IMR-90 (cell line): ENCODE data around the gene CNTN4. TPM values are rescaled to one million over a fixed set of nuclear protein-coding genes. Genes with fewer than 3 reads are reported as not detected.

ENCODE experiments used
- ATAC-seq: fragments of 200-7000 bp; cut with Tn5 transposase; 2 replicates; pipeline ENCODE4 v1.9.1; 2020; ENCODE audit warnings: low read depth, mild to moderate bottlenecking, moderate library complexity
- BruUV-seq: library from RNA; stranded (reverse); fragments of 400-500 nt; replicated peaks from 2 replicates; lab custom pipeline; 2021; lab: Mats Ljungman, UMichigan
- CTCF ChIA-PET: fragments of 300-600 bp; formaldehyde crosslinking; extraction: SDS; loops from one replicate; lab custom pipeline; 2021; ENCODE audit warnings: antibody characterized with exemption; lab: Yijun Ruan, JAX
- POLR2A ChIA-PET: fragments of 300-600 bp; sonication (Branson Sonifier 250); formaldehyde crosslinking; loops from one replicate; lab custom pipeline; 2022; ENCODE audit warnings: antibody characterized with exemption; ENCODE audit not compliant: unreplicated experiment; lab: Charles Lee
- DNase-seq: peaks from one replicate; pipeline ENCODE4 v3.0.0; 2013
- H2AFZ ChIP-seq: replicated peaks from 2 replicates; pipeline ENCODE3; 2013; ENCODE audit warnings: low read length, mild to moderate bottlenecking; ENCODE audit not compliant: poor library complexity
- H2AK5ac ChIP-seq: 2 replicates; pipeline ENCODE4 v1.6.1; 2013; ENCODE audit warnings: low read depth, low read length, inconsistent platforms
- H2AK9ac ChIP-seq: replicated peaks from 2 replicates; pipeline ENCODE3; 2013; ENCODE audit warnings: mild to moderate bottlenecking, low read depth, low read length, moderate library complexity; ENCODE audit not compliant: poor library complexity
- H2BK120ac ChIP-seq: 2 replicates; pipeline ENCODE4 v1.6.1; 2013; ENCODE audit warnings: low read depth, low read length, inconsistent platforms
- H2BK15ac ChIP-seq: 3 replicates; pipeline ENCODE4 v1.6.1; 2013; ENCODE audit warnings: low read depth, low read length, inconsistent platforms
- H2BK20ac ChIP-seq: 2 replicates; pipeline ENCODE4 v1.6.1; 2013; ENCODE audit warnings: low read depth, mild to moderate bottlenecking, inconsistent platforms, low read length, moderate library complexity
- H2BK5ac ChIP-seq: 2 replicates; pipeline ENCODE4 v1.6.1; 2013; ENCODE audit warnings: mild to moderate bottlenecking, low read depth, low read length, inconsistent platforms; ENCODE audit not compliant: poor library complexity, severe bottlenecking
- H3K14ac ChIP-seq: replicated peaks from 2 replicates; pipeline ENCODE4 v1.6.1; 2013; ENCODE audit warnings: low read depth, low read length, inconsistent platforms
- H3K18ac ChIP-seq: 2 replicates; pipeline ENCODE4 v1.6.1; 2013; ENCODE audit warnings: low read depth, low read length, control low read depth
- H3K23ac ChIP-seq: 2 replicates; pipeline ENCODE4 v1.6.1; 2013; ENCODE audit warnings: low read depth, low read length, inconsistent platforms
- H3K27ac ChIP-seq: 2 replicates; pipeline ENCODE4 v1.5.1; 2013; ENCODE audit warnings: mild to moderate bottlenecking, control low read depth, low read length; ENCODE audit not compliant: insufficient read depth
- H3K27me3 ChIP-seq: 2 replicates; pipeline ENCODE4 v1.6.1; 2013; ENCODE audit warnings: low read length; ENCODE audit not compliant: control insufficient read depth, insufficient read depth
- H3K36me3 ChIP-seq: 2 replicates; pipeline ENCODE4 v1.6.1; 2013; ENCODE audit warnings: low read length, mixed read lengths; ENCODE audit not compliant: control insufficient read depth, insufficient read depth
- H3K4ac ChIP-seq: 2 replicates; pipeline ENCODE4 v1.6.1; 2013; ENCODE audit warnings: low read depth, low read length, inconsistent platforms
- H3K4me1 ChIP-seq: 2 replicates; pipeline ENCODE4 v1.6.1; 2013; ENCODE audit warnings: low read length, mixed read lengths; ENCODE audit not compliant: control insufficient read depth, insufficient read depth
- H3K4me2 ChIP-seq: 2 replicates; pipeline ENCODE4 v1.6.1; 2013; ENCODE audit warnings: low read depth, mild to moderate bottlenecking, control low read depth, low read length, moderate library complexity
- H3K4me3 ChIP-seq: 2 replicates; pipeline ENCODE4 v1.5.1; 2013; ENCODE audit warnings: low read depth, mild to moderate bottlenecking, control low read depth, low read length, moderate library complexity; ENCODE audit not compliant: insufficient read depth
- H3K56ac ChIP-seq: 2 replicates; pipeline ENCODE4 v1.6.1; 2013; ENCODE audit warnings: low read length, inconsistent platforms; ENCODE audit not compliant: insufficient read depth; ENCODE audit errors: extremely low read depth
- H3K79me1 ChIP-seq, 2 experiments: 2 replicates each; pipeline ENCODE4 v1.6.1; 2013; ENCODE audit warnings: low read length in 2 of 2, inconsistent platforms in 1 of 2, low read depth in 1 of 2
- H3K9ac ChIP-seq: 2 replicates; pipeline ENCODE4 v1.6.1; 2013; ENCODE audit warnings: low read depth, low read length, control low read depth
- H3K9me1 ChIP-seq: 2 replicates; pipeline ENCODE4 v1.6.1; 2013; ENCODE audit warnings: low read length, inconsistent platforms; ENCODE audit not compliant: insufficient read depth
- H3K9me3 ChIP-seq: 2 replicates; pipeline ENCODE4 v1.6.1; 2013; ENCODE audit warnings: low read length; ENCODE audit not compliant: control insufficient read depth, insufficient read depth
- H4K20me1 ChIP-seq: 2 replicates; pipeline ENCODE4 v1.6.1; 2013; ENCODE audit warnings: low read length, inconsistent platforms; ENCODE audit not compliant: insufficient read depth
- H4K5ac ChIP-seq: 2 replicates; pipeline ENCODE4 v1.6.1; 2013; ENCODE audit warnings: mild to moderate bottlenecking, low read depth, low read length, control low read depth
- H4K8ac ChIP-seq, 2 experiments: 2 replicates each; pipeline ENCODE4 v1.6.1; 2013; ENCODE audit warnings: low read depth in 2 of 2, low read length in 2 of 2, control low read depth in 1 of 2, inconsistent platforms in 1 of 2
- H4K91ac ChIP-seq: 2 replicates; pipeline ENCODE4 v1.6.1; 2013; ENCODE audit warnings: low read depth, low read length, inconsistent platforms; ENCODE audit not compliant: insufficient read depth
- CHD1 ChIP-seq: IDR thresholded peaks from 2 replicates; pipeline ENCODE4 v1.6.1; 2012; ENCODE audit warnings: low read depth, low read length, improper control_type of control experiment
- FOS ChIP-seq: fragments of 150-350 bp; IDR thresholded peaks from 2 replicates; pipeline ENCODE4 v1.6.1; 2016; ENCODE audit warnings: low read depth, low read length
- MXI1 ChIP-seq: IDR thresholded peaks from 2 replicates; pipeline ENCODE4 v1.6.1; 2012; ENCODE audit warnings: low read depth, mild to moderate bottlenecking, low read length, moderate library complexity, borderline replicate concordance
- NFE2L2 ChIP-seq: fragments of 150-350 bp; IDR thresholded peaks from 2 replicates; pipeline ENCODE4 v1.6.1; 2016; ENCODE audit warnings: low read depth, mild to moderate bottlenecking, low read length
- POLR2A ChIP-seq: IDR thresholded peaks from 2 replicates; pipeline ENCODE4 v1.6.1; 2012; ENCODE audit warnings: mild to moderate bottlenecking, low read depth, low read length
- RCOR1 ChIP-seq: IDR thresholded peaks from 2 replicates; pipeline ENCODE4 v1.6.1; 2012; ENCODE audit warnings: mild to moderate bottlenecking, low read length, improper control_type of control experiment; ENCODE audit not compliant: insufficient replicate concordance
- RFX5 ChIP-seq: IDR thresholded peaks from 2 replicates; pipeline ENCODE4 v1.8.0; 2012; ENCODE audit warnings: low read depth, mild to moderate bottlenecking, low read length, moderate library complexity
- SMC3 ChIP-seq: fragments of 150-350 bp; IDR thresholded peaks from 2 replicates; pipeline ENCODE4 v1.6.1; 2016; ENCODE audit warnings: low read depth, mild to moderate bottlenecking, antibody characterized with exemption, low read length, moderate library complexity
- WGBS, 2 experiments: methylation state at CpG; one replicate each; pipeline versions ENCODE4 v1.1.5 to v1.1.7; 2013; ENCODE audit warnings: missing lambda C conversion rate in 2 of 2; ENCODE audit not compliant: insufficient read length in 1 of 2; ENCODE audit errors: extremely low coverage in 2 of 2; 5-methylcytosine and 5-hydroxymethylcytosine counted together
- dilution Hi-C: fragments of 300-500 bp; cut with HindIII; formaldehyde crosslinking; loops from one replicate; pipeline ENCODE4 v1.14.3; 2018; ENCODE audit warnings: low sequenced_read_pairs; ENCODE audit not compliant: unreplicated experiment
- in situ Hi-C: fragments of 300-500 bp; cut with MboI; formaldehyde crosslinking; loops from 3 replicates; pipeline ENCODE4 v1.14.3; 2019; ENCODE audit warnings: low sequenced_read_pairs, inconsistent platforms, mixed read lengths
- intact Hi-C: fragments of 100-400 bp; cut with micrococcal nuclease; formaldehyde crosslinking; loops from 2 replicates; pipeline ENCODE4 v1.10.0; 2022
- polyA plus RNA-seq, 3 experiments: library from polyadenylated mRNA; depleted of rRNA; stranded (reverse); fragments of >200 nt; gene quantifications; 2 replicates each; pipeline ENCODE4 v1.2.3, GENCODE V29; 2012; ENCODE audit warnings: low replicate concordance in 1 of 3
- total RNA-seq: library from RNA; depleted of rRNA; stranded (reverse); fragments of >200 nt; gene quantifications from 2 replicates; pipeline ENCODE4 v1.2.3, GENCODE V29; 2012
- TF ChIP-seq, protein P1 (sequence below): fragments of 150-350 bp; IDR thresholded peaks from 2 replicates; pipeline ENCODE4 v1.6.1; 2016; ENCODE audit warnings: low read depth, mild to moderate bottlenecking, low read length, moderate library complexity, borderline replicate concordance
- TF ChIP-seq, protein P2 (sequence below): fragments of 150-350 bp; IDR thresholded peaks from 2 replicates; pipeline ENCODE4 v1.6.1; 2017; ENCODE audit warnings: mild to moderate bottlenecking, antibody characterized with exemption, low read length, low read depth
- TF ChIP-seq, protein P3 (sequence below): conservative IDR thresholded peaks from 2 replicates; pipeline ENCODE4 v1.5.1; 2012; ENCODE audit warnings: mild to moderate bottlenecking, low read depth, low read length, improper control_type of control experiment

CNTN4 gene
- total and polyA plus RNA-seq, 2 of the 4 experiments (the other 2 are of a cell fraction) = under 0.01 TPM; not detected in 1

DNA sequence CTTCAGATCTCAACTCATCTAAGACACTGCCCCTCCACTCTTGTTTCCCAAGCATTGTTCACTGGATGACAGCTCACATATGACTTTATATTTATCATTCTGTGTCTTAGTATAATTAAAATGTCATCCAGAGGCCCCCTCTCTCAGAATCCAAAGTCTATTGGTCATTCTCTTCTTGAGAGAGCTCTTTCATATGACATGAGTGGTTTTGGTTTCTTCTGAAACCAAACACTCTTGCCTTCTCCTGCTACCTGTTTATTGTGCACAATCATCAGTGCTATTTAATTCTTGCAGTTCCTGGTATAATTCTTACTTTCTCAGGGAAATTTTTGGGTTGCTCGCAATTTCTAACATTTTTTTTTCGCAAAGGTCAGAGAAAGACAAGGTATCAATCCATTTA is 762.0 kb downstream of the CNTN4 start (continued):
- TF ChIP-seq RFX5 = no peak
- TF ChIP-seq FOS = no peak
- no peak for TF ChIP-seq CHD1
- no peak for TF ChIP-seq SMC3
- TF ChIP-seq, protein P1, sequence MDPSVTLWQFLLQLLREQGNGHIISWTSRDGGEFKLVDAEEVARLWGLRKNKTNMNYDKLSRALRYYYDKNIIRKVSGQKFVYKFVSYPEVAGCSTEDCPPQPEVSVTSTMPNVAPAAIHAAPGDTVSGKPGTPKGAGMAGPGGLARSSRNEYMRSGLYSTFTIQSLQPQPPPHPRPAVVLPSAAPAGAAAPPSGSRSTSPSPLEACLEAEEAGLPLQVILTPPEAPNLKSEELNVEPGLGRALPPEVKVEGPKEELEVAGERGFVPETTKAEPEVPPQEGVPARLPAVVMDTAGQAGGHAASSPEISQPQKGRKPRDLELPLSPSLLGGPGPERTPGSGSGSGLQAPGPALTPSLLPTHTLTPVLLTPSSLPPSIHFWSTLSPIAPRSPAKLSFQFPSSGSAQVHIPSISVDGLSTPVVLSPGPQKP = no peak

DNA sequence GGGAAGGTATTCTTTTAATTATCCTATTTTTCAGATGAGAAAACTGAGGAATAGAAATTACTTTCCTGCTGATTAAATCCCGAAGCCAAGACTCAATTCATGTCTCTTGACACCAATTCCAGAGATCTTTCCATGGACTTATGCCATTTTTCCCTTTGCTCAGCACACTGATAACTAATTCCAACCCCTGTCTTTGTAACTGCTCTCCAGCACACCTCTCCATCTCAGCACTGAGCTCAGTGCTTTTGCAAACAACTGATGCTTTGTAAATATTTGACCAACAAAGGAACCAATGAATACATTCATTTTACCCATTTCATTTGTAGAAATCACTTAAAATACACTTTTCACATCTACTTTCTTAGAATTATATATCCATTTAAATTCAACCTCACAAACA is 762.5 kb downstream of the CNTN4 start:
- no TSS peak for BruUV-seq
- H3K9ac ChIP-seq = no peak overlapping the region
- H4K20me1 ChIP-seq = no peaks in the 10 kb centered on the region
- no peak overlapping the region for H2BK5ac ChIP-seq
- H3K79me1 ChIP-seq = no peaks in the 10 kb centered on the region
- H3K56ac ChIP-seq = no peak overlapping the region
- H2AFZ ChIP-seq = no peak overlapping the region
- H3K23ac ChIP-seq = no peak overlapping the region
- no peak overlapping the region for H3K4ac ChIP-seq
- H3K18ac ChIP-seq = no peak overlapping the region
- peaks cover 6% of the 10 kb centered on the region; the same call in 1 of the 2 replicates for H3K9me3 ChIP-seq
- in situ Hi-C loops = no loop called here
- no peak overlapping the region for H3K4me3 ChIP-seq
- H2BK20ac ChIP-seq = no peak overlapping the region
- no CpG with 5 or more reads among the region's 1 CpG for WGBS, 2 experiments
- no peak overlapping the region for H2AK9ac ChIP-seq
- ChIA-PET CTCF (no interaction called here), POLR2A (no interaction called here)
- no peak overlapping the region for H2AK5ac ChIP-seq
- intact Hi-C loops = no loop called here
- no peak overlapping the region for H3K14ac ChIP-seq
- no peak for DNase-seq
- H3K27ac ChIP-seq = no peak overlapping the region
- H3K4me1 ChIP-seq = no peaks in the 10 kb centered on the region
- no peaks in the 10 kb centered on the region for H3K36me3 ChIP-seq
- H3K4me2 ChIP-seq = no peak overlapping the region
- no peak overlapping the region for H2BK15ac ChIP-seq
- H3K27me3 ChIP-seq = no peaks in the 10 kb centered on the region
- H4K91ac ChIP-seq = no peak overlapping the region
- no peak overlapping the region for H4K5ac ChIP-seq
- no peak overlapping the region for H2BK120ac ChIP-seq
- no peaks in the 10 kb centered on the region for H3K9me1 ChIP-seq
- TF ChIP-seq POLR2A (no peak), MXI1 (no peak), NFE2L2 (no peak), RCOR1 (no peak)
- TF ChIP-seq, protein P2, sequence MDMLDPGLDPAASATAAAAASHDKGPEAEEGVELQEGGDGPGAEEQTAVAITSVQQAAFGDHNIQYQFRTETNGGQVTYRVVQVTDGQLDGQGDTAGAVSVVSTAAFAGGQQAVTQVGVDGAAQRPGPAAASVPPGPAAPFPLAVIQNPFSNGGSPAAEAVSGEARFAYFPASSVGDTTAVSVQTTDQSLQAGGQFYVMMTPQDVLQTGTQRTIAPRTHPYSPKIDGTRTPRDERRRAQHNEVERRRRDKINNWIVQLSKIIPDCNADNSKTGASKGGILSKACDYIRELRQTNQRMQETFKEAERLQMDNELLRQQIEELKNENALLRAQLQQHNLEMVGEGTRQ = no peak
- TF ChIP-seq, protein P3, sequence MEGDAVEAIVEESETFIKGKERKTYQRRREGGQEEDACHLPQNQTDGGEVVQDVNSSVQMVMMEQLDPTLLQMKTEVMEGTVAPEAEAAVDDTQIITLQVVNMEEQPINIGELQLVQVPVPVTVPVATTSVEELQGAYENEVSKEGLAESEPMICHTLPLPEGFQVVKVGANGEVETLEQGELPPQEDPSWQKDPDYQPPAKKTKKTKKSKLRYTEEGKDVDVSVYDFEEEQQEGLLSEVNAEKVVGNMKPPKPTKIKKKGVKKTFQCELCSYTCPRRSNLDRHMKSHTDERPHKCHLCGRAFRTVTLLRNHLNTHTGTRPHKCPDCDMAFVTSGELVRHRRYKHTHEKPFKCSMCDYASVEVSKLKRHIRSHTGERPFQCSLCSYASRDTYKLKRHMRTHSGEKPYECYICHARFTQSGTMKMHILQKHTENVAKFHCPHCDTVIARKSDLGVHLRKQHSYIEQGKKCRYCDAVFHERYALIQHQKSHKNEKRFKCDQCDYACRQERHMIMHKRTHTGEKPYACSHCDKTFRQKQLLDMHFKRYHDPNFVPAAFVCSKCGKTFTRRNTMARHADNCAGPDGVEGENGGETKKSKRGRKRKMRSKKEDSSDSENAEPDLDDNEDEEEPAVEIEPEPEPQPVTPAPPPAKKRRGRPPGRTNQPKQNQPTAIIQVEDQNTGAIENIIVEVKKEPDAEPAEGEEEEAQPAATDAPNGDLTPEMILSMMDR = no peak
- H4K8ac ChIP-seq = no peak overlapping the region
- dilution Hi-C loops = no loop called here
- ATAC-seq = no peak
